ENCODE data around the gene MSI2. TPM values are rescaled to one million over a fixed set of nuclear protein-coding genes. Genes with fewer than 3 reads are reported as not detected.
A peak's percentile ranks its signal among the peaks of the same experiment; 100 is the strongest.

Gene MSI2
- total and polyA plus RNA-seq, 7 donors = 37.6 to 133 (median 87.1) TPM

- no peak for DNase-seq
- Histone ChIP-seq H3K27me3 (ENCODE audit: insufficient read depth in 3 of 3, low read length in 2 of 3) (no peaks in the 10 kb centered on the region), H3K27ac (no peak overlapping the region), H3K36me3 (ENCODE audit: insufficient read depth in 1 of 2, low read depth in 1 of 2) (no peaks in the 10 kb centered on the region), H3K4me3 (no peak overlapping the region), H3K9me3 (no peaks in the 10 kb centered on the region), H3K4me1 (peaks cover 10% of the 10 kb centered on the region)
- no peak for ATAC-seq
- intact Hi-C loops (cut with DNase I) = no loop called here
- TF ChIP-seq, protein P1, sequence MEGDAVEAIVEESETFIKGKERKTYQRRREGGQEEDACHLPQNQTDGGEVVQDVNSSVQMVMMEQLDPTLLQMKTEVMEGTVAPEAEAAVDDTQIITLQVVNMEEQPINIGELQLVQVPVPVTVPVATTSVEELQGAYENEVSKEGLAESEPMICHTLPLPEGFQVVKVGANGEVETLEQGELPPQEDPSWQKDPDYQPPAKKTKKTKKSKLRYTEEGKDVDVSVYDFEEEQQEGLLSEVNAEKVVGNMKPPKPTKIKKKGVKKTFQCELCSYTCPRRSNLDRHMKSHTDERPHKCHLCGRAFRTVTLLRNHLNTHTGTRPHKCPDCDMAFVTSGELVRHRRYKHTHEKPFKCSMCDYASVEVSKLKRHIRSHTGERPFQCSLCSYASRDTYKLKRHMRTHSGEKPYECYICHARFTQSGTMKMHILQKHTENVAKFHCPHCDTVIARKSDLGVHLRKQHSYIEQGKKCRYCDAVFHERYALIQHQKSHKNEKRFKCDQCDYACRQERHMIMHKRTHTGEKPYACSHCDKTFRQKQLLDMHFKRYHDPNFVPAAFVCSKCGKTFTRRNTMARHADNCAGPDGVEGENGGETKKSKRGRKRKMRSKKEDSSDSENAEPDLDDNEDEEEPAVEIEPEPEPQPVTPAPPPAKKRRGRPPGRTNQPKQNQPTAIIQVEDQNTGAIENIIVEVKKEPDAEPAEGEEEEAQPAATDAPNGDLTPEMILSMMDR (IDR thresholded peaks at IDR 0.05) = no peak
- 85 to 94% (median 88%) methylated on average over 3 of the region's 3 CpGs for WGBS, 3 donors
Measured at GRCh38 chr17:57668332-57668731, 412.0 kb downstream of the MSI2 start.

DNA sequence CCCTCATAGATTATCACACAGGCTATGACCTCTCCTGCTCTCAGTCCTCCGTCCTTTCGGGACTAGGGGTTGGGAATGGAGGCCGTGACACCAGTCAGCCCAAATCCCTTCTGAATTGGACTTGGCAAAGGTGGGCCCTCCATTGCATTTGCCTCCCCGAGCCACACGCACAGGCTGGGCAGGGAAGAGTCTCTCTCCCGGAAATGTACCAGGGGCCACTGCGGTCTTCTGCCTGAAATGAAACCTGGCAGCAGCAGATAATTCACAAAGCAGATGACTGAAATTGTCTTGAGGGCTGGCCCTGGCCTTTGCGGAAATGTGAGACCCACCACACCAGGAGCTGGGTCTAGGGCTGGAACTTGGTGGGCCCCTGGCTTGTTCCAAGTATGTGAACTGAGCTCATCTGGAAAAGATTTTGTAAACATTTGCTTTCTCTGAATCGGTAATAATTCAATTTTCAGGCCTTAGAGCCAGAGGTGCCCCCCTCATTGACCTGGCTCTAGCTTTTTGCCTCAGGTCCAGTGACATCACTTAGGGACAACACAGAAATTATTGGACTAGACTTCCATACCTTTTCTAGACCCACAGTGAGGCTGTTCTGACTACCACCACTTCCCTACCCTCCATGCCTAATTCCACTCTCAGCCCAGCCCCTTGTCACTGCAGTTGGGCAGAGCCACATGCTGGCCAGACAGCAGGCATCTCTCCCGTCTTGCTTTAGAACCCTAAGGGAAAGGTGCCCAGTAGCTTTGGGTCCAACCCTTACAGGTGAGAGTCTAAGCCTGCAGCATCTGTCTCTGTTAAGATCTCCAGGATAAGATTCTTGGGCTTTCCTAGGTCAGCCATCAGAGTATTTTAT is 413.6 kb downstream of the MSI2 start:
- ATAC-seq = no peak
- intact Hi-C loops (cut with DNase I) = loop anchor here (2.0 to 5.0 kb wide), 4 partner anchors 71 to 538 kb away; no protein-coding TSS in a partner anchor
- H3K9me3 ChIP-seq = no peaks in the 10 kb centered on the region
- DNase-seq = no peak
- H3K4me3 ChIP-seq = no peak overlapping the region
- no peaks in the 10 kb centered on the region for H3K4me1 ChIP-seq
- TF ChIP-seq, protein P1 (IDR thresholded peaks at IDR 0.05) = no peak
- 64 to 77% (median 69%) methylated on average over 10 of the region's 10 CpGs for WGBS, 3 donors
- H3K27me3 ChIP-seq (ENCODE audit: insufficient read depth in 3 of 3, low read length in 2 of 3) = no peaks in the 10 kb centered on the region
- H3K36me3 ChIP-seq (ENCODE audit: insufficient read depth in 1 of 2, low read depth in 1 of 2) = peaks cover 0 to 2% of the 10 kb centered on the region in 2 donors
- H3K27ac ChIP-seq = no peak overlapping the region

DNA sequence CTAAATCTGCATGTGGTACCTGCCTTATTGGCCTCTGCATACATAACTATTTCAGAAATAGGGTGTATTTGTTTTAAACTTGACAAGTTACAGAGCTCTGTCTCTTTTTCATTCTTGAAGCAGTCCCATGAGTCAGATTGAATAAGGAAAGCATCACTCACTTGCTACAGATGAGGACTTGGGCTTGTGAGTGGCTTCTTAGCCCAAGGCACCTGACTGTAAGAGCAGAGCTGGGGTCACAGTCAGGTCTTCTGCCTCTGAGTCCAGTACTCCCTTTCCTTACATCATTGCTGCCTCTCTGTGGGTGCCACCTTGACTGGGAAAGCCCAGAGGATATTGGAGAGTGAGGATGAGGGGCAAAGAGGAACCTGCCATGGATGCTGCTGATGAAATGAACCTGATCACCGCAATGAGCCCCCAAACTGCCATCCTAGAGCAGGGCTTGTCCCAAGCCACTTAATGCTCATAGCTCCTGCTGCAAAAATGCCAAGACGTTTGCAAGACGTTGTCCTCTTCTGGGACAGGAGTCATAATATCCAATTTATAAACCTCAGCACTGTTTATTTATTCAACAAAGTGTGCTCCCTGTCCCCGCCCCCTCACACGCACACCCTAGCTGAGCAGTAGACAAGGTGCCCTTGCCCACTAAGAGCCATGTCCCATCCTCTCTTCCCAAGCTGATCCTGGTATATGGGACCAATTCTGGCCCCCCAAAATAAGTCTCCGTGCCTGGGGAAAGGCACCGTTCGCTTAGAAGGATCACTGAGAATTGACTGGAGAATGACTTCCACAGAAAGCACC is 414.6 kb downstream of the MSI2 start:
- no peaks in the 10 kb centered on the region for H3K4me1 ChIP-seq
- intact Hi-C loops (cut with DNase I) = loop anchor here (2.0 to 5.0 kb wide), 4 partner anchors 72 to 539 kb away; no protein-coding TSS in a partner anchor
- H3K27ac ChIP-seq = no peak overlapping the region
- TF ChIP-seq, protein P1 (IDR thresholded peaks at IDR 0.05) = no peak
- peaks cover 0 to 13% of the 10 kb centered on the region in 2 donors for H3K36me3 ChIP-seq (ENCODE audit: insufficient read depth in 1 of 2, low read depth in 1 of 2)
- H3K9me3 ChIP-seq = no peaks in the 10 kb centered on the region
- 85 to 91% (median 90%) methylated on average over 8 of the region's 8 CpGs for WGBS, 3 donors
- H3K4me3 ChIP-seq = no peak overlapping the region
- no peak for ATAC-seq
- no peaks in the 10 kb centered on the region for H3K27me3 ChIP-seq (ENCODE audit: insufficient read depth in 3 of 3, low read length in 2 of 3)
- no peak for DNase-seq

- H3K36me3 ChIP-seq (ENCODE audit: insufficient read depth in 1 of 2, low read depth in 1 of 2) = peaks cover 0 to 13% of the 10 kb centered on the region in 2 donors
- no peak overlapping the region for H3K27ac ChIP-seq
- TF ChIP-seq, protein P1 (IDR thresholded peaks at IDR 0.05) = peak; percentile 88
- H3K4me1 ChIP-seq = no peaks in the 10 kb centered on the region
- no peaks in the 10 kb centered on the region for H3K27me3 ChIP-seq (ENCODE audit: insufficient read depth in 3 of 3, low read length in 2 of 3)
- H3K9me3 ChIP-seq = no peaks in the 10 kb centered on the region
- DNase-seq = peak; percentile 70 to 82
- peak; percentile 82 to 92 (median 88) for ATAC-seq
- intact Hi-C loops (cut with DNase I) = loop anchor here (2.0 to 5.0 kb wide), 4 partner anchors 73 to 540 kb away; no protein-coding TSS in a partner anchor
- WGBS, 3 donors = 39 to 44% (median 40%) methylated on average over 21 of the region's 21 CpGs
- no peak overlapping the region for H3K4me3 ChIP-seq
Measured at GRCh38 chr17:57671667-57672632, 415.6 kb downstream of the MSI2 start.

All from psoas muscle (tissue), 8 donors.